Measurements from ENCODE around the gene SNRPB. TPM values are rescaled to one million over a fixed set of nuclear protein-coding genes. Genes with fewer than 3 reads are reported as not detected.

Gene SNRPB
- total RNA-seq, 6 experiments from 2014 or later = 25.4 to 105 (median 48.1) TPM

DNA sequence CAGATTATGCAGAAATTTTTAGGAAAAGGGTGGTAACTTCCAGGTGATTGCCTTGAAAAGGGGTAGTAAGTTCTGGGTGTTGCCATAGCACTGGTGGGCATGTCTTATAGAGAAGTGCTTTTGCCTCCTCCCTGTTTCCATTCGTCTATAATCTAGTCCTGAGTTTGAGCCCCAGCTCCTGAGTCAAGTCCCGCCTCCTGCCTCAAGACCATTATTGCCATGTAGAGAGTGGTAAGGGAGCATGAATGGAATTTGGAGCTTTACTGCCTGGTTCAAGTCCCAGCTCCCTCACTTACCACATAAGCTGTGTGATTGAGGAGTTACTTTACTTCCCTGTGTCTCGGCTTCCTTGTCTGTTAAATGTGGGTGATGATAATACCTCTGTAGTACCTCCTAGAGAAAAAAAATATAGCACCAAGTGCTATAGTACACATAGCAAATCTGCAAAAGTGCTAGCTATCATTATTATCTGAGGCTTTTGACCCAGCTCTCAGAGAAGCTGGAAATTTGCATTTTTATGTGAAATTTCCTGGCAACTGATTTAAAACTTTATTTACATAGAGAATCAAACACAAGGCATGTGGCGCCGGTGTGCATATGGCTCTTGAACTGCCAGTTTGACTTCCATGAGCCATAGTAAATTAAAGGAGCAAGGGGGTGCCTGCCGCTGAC, 53.9 kb downstream of the SNRPB start:
- TF ChIP-seq CTCF (IDR thresholded peaks at IDR 0.05) = no peak
- no peak for TF ChIP-seq POLR2A (IDR thresholded peaks at IDR 0.05)
- WGBS (ENCODE audit: insufficient coverage, low coverage, low lambda C conversion rate, missing lambda C conversion rate) = 69% methylated on average over 5 of the region's 6 CpGs
- ATAC-seq (no peak), DNase-seq (no peak)
- Histone ChIP-seq H3K4me3 (no peak overlapping the region), H3K27ac (no peak overlapping the region), H3K36me3 (no peaks in the 10 kb centered on the region), H3K9me3 (no peaks in the 10 kb centered on the region), H3K4me1 (no peaks in the 10 kb centered on the region), H3K27me3 (no peaks in the 10 kb centered on the region)
- intact Hi-C loops (cut with DNase I) = no loop called here

Small RNA genes lying within 50 kb of the gene (small RNA-seq; reads per million reads assigned to genes)
- gene RF00019 = 0 reads per million in 2 experiments

Other genes starting within 250 kb of the SNRPB start
- 1 to 10 TPM in 1 of 6 experiments, under 1 TPM in 3, not detected in 2; 0.15 to 3.0 (median 0.30) TPM for gene TGM3, start 174.8 kb downstream of the SNRPB start, total RNA-seq
- not detected for gene TGM6, start 89.9 kb downstream of the SNRPB start, total RNA-seq
- gene ZNF343, start 38.1 kb upstream of the SNRPB start, total RNA-seq = 1 to 10 TPM; 3.9 to 7.3 (median 6.0) TPM
- not detected for gene TMC2, start 65.8 kb upstream of the SNRPB start, total RNA-seq
- gene NOP56, start 181.8 kb upstream of the SNRPB start, total RNA-seq = 10 to 100 TPM; 32.7 to 60.9 (median 42.7) TPM
- 10 to 100 TPM; 37.6 to 78.1 (median 43.6) TPM for gene IDH3B, start 193.4 kb upstream of the SNRPB start, total RNA-seq
- gene EBF4, start 222.0 kb upstream of the SNRPB start, total RNA-seq = 10 to 100 TPM in 1 of 6 experiments, 1 to 10 TPM in 5; 2.8 to 16.6 (median 6.2) TPM

Data from right lobe of liver (tissue), 6 donors.